Loucy (cell line): ENCODE measurements around the gene NOL9.

Experiments
- H2AFZ ChIP-seq: fragments of 200-600 bp; sonication (generic); 2 replicates; pipeline ENCODE4 v1.6.0; 2016; ENCODE audit warnings: antibody characterized with exemption, mild to moderate bottlenecking, low read length, moderate library complexity
- H3F3A ChIP-seq: fragments of 200-600 bp; 2 replicates; pipeline ENCODE4 v1.6.0; 2016; ENCODE audit warnings: antibody characterized with exemption, low read depth, mild to moderate bottlenecking
- H3K27me3 ChIP-seq: fragments of 200-600 bp; sonication (generic); 2 replicates; pipeline ENCODE4 v1.6.1; 2014; ENCODE audit warnings: low read length, mild to moderate bottlenecking; ENCODE audit not compliant: insufficient read depth, poor library complexity, severe bottlenecking
- H3K36me3 ChIP-seq: fragments of 200-600 bp; sonication (generic); 2 replicates; pipeline ENCODE4 v1.6.1; 2016; ENCODE audit warnings: low read length; ENCODE audit not compliant: insufficient read depth
- H3K4me1 ChIP-seq: fragments of 200-600 bp; sonication (generic); 2 replicates; pipeline ENCODE4 v1.5.1; 2014; ENCODE audit warnings: low read length, mild to moderate bottlenecking; ENCODE audit not compliant: insufficient read depth, poor library complexity, severe bottlenecking
- H3K4me2 ChIP-seq: fragments of 200-600 bp; sonication (generic); 2 replicates; pipeline ENCODE4 v1.6.0; 2014; ENCODE audit warnings: antibody characterized with exemption, low read length, low read depth, mild to moderate bottlenecking; ENCODE audit not compliant: poor library complexity, severe bottlenecking
- H3K4me3 ChIP-seq: fragments of 200-600 bp; sonication (generic); 2 replicates; pipeline ENCODE4 v1.5.1; 2014; ENCODE audit warnings: low read length, mild to moderate bottlenecking, mixed read lengths; ENCODE audit not compliant: poor library complexity, severe bottlenecking
- H3K79me2 ChIP-seq: fragments of 200-600 bp; sonication (generic); 2 replicates; pipeline ENCODE4 v1.6.1; 2014; ENCODE audit warnings: low read length; ENCODE audit not compliant: insufficient read depth
- H3K9ac ChIP-seq: fragments of 200-600 bp; sonication (generic); 2 replicates; pipeline ENCODE4 v1.6.0; 2014; ENCODE audit warnings: mild to moderate bottlenecking, low read depth, low read length, moderate library complexity; ENCODE audit not compliant: poor library complexity, severe bottlenecking
- H3K9me2 ChIP-seq: fragments of 200-600 bp; sonication (generic); replicated peaks from 2 replicates; pipeline ENCODE4 v1.6.1; 2016; ENCODE audit warnings: low read depth, low read length, mixed read lengths
- H3K9me3 ChIP-seq: fragments of 200-600 bp; sonication (generic); 2 replicates; pipeline ENCODE4 v1.6.1; 2014; ENCODE audit warnings: mild to moderate bottlenecking, antibody characterized with exemption, low read length, low read depth; ENCODE audit not compliant: insufficient read depth
- H4K20me1 ChIP-seq: fragments of 200-600 bp; sonication (generic); 2 replicates; pipeline ENCODE4 v1.6.0; 2014; ENCODE audit warnings: antibody characterized with exemption, low read length, mild to moderate bottlenecking; ENCODE audit not compliant: insufficient read depth, poor library complexity, severe bottlenecking
- EZH2phosphoT487 ChIP-seq: fragments of 200-600 bp; IDR thresholded peaks from 2 replicates; pipeline ENCODE4 v1.6.1; 2018; ENCODE audit warnings: antibody characterized with exemption, mild to moderate bottlenecking, moderate library complexity, borderline replicate concordance
- TF ChIP-seq, protein P1 (sequence below): fragments of 200-600 bp; sonication (generic); conservative IDR thresholded peaks from 2 replicates; pipeline ENCODE4 v1.5.1; 2014; ENCODE audit warnings: mild to moderate bottlenecking, antibody characterized with exemption, low read length

The NOL9 gene

DNA sequence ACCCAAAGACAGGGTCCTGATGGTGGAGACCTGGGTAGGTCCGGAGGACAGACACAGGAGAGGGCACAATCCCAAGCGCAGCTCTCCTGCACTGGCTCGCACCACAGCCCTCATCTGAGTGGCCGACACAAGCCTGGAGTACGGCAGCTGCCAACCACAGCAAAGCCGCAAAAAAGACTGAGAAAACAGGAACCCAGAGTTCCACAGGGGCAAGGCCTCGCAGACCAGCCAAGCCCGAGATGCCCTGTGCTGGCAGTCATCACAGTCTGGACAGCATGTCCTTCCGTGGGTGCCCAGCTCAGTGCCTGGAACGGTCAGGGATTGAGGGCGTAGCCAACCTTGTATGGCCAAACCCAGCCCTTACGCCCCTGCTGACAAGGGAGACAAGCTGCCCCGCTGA lies 36.9 kb upstream of the NOL9 start:
- peaks cover 58% of the 10 kb centered on the region; the same call in 1 of the 2 replicates for H3K36me3 ChIP-seq

DNA sequence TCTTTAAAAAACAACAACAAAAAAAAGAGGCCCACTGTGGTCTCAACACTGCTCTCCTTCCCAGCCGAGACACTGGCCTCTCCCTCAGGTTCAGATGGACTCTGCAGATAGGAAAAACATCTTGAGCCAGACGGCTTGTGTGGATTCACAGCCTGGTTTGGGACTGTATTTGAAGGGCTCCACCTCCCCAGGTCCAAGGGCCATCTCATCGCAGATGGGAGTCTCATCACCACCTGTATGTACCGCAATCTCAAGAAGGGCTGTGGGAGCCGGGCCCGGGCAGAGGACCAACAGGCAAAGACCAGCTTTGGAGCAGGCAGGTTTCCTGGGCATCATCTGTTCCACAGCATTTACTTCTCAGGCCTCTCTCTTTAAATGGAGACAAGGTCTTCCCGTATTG lies 35.7 kb upstream of the NOL9 start:
- Histone ChIP-seq H3K4me3 (no peak overlapping the region), H3K9me3 (no peaks in the 10 kb centered on the region), H3K27me3 (no peaks in the 10 kb centered on the region), H3K79me2 (no peaks in the 10 kb centered on the region), H2AFZ (no peak overlapping the region), H3F3A (no peaks in the 10 kb centered on the region), H3K4me1 (no peaks in the 10 kb centered on the region), H3K9me2 (no peaks in the 10 kb centered on the region), H3K4me2 (no peak overlapping the region), H3K36me3 (peaks cover 47% of the 10 kb centered on the region; the same call in 1 of the 2 replicates), H3K9ac (no peak overlapping the region), H4K20me1 (peaks cover 2% of the 10 kb centered on the region)
- no peak for TF ChIP-seq EZH2phosphoT487
- TF ChIP-seq, protein P1, sequence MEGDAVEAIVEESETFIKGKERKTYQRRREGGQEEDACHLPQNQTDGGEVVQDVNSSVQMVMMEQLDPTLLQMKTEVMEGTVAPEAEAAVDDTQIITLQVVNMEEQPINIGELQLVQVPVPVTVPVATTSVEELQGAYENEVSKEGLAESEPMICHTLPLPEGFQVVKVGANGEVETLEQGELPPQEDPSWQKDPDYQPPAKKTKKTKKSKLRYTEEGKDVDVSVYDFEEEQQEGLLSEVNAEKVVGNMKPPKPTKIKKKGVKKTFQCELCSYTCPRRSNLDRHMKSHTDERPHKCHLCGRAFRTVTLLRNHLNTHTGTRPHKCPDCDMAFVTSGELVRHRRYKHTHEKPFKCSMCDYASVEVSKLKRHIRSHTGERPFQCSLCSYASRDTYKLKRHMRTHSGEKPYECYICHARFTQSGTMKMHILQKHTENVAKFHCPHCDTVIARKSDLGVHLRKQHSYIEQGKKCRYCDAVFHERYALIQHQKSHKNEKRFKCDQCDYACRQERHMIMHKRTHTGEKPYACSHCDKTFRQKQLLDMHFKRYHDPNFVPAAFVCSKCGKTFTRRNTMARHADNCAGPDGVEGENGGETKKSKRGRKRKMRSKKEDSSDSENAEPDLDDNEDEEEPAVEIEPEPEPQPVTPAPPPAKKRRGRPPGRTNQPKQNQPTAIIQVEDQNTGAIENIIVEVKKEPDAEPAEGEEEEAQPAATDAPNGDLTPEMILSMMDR, result no peak

More for the DNA sequence above, 36.9 kb upstream of the NOL9 start:
- no peak overlapping the region for H3K4me2 ChIP-seq
- H3K4me1 ChIP-seq, result no peaks in the 10 kb centered on the region
- peaks cover 7% of the 10 kb centered on the region; the same call in 1 of the 2 replicates for H3K79me2 ChIP-seq
- H3K9me2 ChIP-seq, result no peaks in the 10 kb centered on the region
- H3K9me3 ChIP-seq, result no peaks in the 10 kb centered on the region
- no peak overlapping the region for H3K4me3 ChIP-seq
- H3K9ac ChIP-seq, result no peak overlapping the region
- H3K27me3 ChIP-seq, result no peaks in the 10 kb centered on the region
- H4K20me1 ChIP-seq, result peaks cover 8% of the 10 kb centered on the region
- TF ChIP-seq, protein P1, result no peak
- no peak for TF ChIP-seq EZH2phosphoT487
- H3F3A ChIP-seq, result no peaks in the 10 kb centered on the region
- H2AFZ ChIP-seq, result no peak overlapping the region

DNA sequence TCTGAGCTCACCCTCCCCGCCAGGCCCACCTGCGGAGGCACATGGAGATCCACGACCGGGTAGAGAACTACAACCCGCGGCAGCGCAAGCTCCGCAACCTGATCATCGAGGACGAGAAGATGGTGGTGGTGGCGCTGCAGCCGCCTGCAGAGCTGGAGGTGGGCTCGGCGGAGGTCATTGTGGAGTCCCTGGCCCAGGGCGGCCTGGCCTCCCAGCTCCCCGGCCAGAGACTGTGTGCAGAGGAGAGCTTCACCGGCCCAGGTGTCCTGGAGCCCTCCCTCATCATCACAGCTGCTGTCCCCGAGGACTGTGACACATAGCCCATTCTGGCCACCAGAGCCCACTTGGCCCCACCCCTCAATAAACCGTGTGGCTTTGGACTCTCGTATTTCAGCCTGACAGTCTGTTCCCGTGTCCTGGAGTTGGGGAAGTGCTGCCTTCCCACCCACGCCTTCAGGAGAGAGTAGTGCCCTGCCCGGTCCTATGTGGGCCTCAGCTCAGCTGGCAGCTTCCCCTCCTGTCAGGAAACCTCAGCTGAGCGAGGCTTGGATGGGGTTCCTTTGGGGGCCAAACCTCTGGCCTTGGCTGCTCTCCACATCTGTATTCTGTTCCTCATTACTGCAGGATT lies 34.7 kb upstream of the NOL9 start:
- H3F3A ChIP-seq, result no peaks in the 10 kb centered on the region
- no peaks in the 10 kb centered on the region for H3K27me3 ChIP-seq
- no peaks in the 10 kb centered on the region for H3K4me1 ChIP-seq
- H3K36me3 ChIP-seq, result peaks cover 37% of the 10 kb centered on the region; the same call in 1 of the 2 replicates
- no peak overlapping the region for H2AFZ ChIP-seq
- no peak overlapping the region for H3K4me2 ChIP-seq
- TF ChIP-seq, protein P1, result no peak
- TF ChIP-seq EZH2phosphoT487, result no peak
- no peak overlapping the region for H3K4me3 ChIP-seq
- H3K9ac ChIP-seq, result no peak overlapping the region
- no peaks in the 10 kb centered on the region for H3K9me3 ChIP-seq
- no peaks in the 10 kb centered on the region for H3K9me2 ChIP-seq
- H3K79me2 ChIP-seq, result no peaks in the 10 kb centered on the region
- H4K20me1 ChIP-seq, result peaks cover 3% of the 10 kb centered on the region
